ENCODE results near the gene LRRC8C. TPM values are rescaled to one million over a fixed set of nuclear protein-coding genes. Genes with fewer than 3 reads are reported as not detected.
A peak's percentile ranks its signal among the peaks of the same experiment; 100 is the strongest.
"Not testable (repeated sequence)": the region's sequence is repeated elsewhere in the genome, so short reads cannot be mapped to it uniquely, and the experiment has no call there.

The LRRC8C gene
- 10 to 100 TPM in 1 of 2 donors, 1 to 10 TPM in 1; 8.4 to 14.4 TPM for total RNA-seq
- long read RNA-seq, full-length matches to known transcripts, result 7 of 8 reads
- long read RNA-seq, partial matches to known transcripts, result 0 of 8 reads
- long read RNA-seq, other reads (novel, unspliced or antisense), result 1 of 8 reads

DNA sequence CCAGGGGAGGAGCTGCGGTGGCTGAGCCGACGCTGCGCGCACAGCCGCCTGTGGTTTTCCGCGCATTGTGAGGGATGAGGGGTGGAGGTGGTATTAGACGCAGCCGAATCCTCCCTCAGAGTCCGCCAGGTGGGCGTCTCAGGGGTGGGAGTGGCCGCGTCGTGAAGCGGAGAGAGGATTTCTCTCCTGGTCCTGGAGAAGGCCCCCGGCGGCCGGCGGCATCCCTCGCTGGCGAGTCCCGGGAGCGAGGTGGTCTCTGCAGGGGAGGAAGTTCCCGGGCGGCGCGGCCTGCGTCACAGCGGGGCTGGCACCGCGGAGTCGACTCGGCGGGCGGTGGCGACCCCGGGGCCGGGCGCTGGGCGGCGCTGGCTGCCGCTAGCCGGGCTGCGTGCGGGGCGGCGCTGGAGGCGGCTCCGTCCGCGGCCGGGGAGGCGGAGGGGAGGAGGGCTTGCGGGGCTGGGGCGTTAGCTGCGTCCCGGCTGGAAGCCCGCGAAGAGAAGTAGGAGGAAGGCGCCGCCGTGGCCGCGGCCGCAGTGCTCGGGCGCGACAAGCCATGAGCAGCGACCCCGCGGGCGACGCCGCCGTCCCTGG, at the start of gene LRRC8C:
LRRC8C (plus strand) TSS at position 464 of the 591 bp plus-strand sequence. CDS start 53,354 bp downstream, outside the sequence.
- DNase-seq, result peak; percentile 90
- peak; percentile 96 to 97 for ATAC-seq
- intact Hi-C loops (cut with DNase I), result loop anchor here (1.0 to 10.0 kb wide), 5 partner anchors 23 to 130 kb away; no protein-coding TSS in a partner anchor

DNA sequence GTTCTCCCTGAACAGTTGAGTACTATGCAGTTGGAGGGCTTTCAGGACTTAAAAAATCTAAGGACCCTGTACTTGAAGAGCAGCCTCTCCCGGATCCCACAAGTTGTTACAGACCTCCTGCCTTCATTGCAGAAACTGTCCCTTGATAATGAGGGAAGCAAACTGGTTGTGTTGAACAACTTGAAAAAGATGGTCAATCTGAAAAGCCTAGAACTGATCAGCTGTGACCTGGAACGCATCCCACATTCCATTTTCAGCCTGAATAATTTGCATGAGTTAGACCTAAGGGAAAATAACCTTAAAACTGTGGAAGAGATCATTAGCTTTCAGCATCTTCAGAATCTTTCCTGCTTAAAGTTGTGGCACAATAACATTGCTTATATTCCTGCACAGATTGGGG, 48.7 kb upstream of the LRRC8C start:
- no peak for ATAC-seq
- intact Hi-C loops (cut with DNase I), result no loop called here
- no peak for DNase-seq

DNA sequence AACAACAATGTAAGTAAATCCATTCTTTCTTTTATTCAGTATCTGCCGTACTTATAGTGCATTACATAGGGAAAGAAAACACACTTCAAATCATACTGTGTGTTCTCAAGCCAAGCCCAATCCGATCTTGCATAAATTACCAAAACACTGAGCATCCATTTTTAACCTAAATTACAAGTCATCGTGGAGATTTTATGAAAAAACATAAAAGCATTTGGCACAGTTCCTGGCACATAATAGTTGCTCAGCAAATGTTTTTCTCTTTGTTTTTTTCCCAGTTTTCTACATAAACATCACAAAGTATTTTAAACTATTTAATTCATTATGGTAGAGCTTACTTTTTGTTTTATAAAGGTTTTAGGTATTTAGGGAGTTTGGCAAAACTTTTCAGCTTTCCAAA, 48.1 kb upstream of the LRRC8C start:
- ATAC-seq (no peak), DNase-seq (no peak)
- intact Hi-C loops (cut with DNase I), result no loop called here

DNA sequence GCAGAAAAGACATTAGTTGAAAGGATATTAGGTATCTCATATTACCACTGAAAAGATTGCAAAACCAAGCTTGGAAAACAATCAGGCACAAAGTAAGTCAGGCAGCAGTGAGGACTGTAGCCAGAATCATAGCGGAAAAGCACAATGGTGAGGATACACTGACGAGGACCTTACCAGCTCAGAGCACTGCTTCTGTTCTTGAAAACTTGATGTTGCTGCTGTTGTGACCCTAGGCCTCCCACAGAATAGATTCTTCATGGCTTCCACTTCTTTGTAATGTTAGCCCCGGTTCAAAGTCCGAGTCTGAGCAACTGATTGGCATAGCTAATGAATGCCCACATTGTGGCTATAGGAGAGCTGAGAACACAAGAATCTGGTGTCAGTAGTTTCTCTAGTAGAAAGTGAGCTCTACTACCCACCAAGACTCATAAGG, 45.2 kb upstream of the LRRC8C start:
- ATAC-seq, result no peak
- intact Hi-C loops (cut with DNase I), result no loop called here
- no peak for DNase-seq

DNA sequence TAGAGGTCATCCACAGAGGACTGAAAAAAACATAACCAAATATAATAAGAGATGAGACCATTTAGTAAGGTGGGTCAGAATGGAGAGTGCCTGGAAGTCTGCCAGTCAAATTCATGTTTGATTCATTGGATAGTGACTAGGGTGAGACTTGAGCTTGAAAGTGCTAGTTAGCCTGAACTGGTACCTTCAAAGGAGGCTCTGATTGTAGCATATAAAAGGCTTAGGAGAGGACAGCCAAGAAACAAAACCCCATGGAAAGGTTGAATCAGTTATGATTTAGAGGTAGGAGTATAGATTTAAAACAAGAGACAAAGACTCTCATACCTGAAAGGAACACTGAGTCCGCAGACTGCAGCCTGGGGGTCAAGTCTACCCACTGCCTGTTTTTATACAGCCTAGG, 44.4 kb upstream of the LRRC8C start:
- intact Hi-C loops (cut with DNase I), result no loop called here
- no peak for DNase-seq
- no peak for ATAC-seq

DNA sequence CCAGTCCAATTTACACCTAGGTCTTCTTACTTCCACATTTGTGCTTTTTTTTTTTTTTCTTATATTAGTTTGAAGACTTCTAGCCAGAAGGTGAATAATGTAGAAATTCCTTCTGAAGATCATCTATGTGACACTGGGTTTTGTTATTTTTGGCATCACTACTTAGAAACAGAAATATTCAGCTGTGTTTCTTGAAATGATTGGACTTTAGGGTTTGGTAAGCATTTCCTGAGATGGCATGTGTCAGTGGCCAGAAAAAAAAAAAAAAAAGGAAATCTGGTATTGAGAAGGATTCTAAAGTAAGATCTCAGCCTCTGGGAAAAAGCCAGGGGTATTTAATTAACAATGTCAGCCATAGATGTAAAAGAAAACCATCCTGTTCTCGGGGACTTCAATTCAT, 43.4 kb upstream of the LRRC8C start:
- ATAC-seq, result no peak
- DNase-seq, result no peak
- intact Hi-C loops (cut with DNase I), result no loop called here

DNA sequence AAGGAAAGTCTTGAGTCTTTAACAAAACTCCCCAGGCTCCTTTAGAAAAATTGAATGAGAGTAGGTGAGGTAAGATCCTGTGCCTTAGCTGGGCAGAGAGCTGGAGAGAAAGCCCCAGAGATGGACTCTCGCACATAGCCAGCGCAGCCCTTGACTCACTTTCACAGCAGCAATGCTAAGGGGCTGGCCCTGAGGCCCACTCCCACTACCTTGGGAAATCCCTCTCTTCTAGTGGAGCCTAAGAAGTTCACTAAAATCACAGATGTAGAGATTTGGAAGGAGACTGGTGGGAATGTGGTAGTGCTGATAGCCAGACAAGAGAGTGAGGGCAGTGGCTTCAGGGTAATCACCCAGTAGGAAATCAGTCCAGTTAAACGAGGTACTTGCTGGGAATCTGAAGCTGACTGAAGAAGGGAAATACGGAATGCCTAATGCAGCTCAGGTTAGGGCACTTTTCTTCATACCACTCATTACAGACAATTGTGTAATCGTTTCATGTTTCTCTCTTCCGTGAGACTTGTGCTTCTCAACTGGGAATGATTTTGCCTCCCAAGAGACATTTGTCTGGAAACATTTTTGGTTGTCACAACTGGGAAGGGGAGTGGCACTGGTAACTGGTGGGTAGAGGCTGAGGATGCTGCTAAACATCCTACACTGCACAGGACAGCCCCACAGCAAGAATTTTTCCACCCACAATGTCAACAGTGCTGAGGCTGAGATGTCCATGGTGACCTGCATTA, 42.4 kb upstream of the LRRC8C start:
- ATAC-seq (no peak), DNase-seq (no peak)
- intact Hi-C loops (cut with DNase I), result no loop called here

DNA sequence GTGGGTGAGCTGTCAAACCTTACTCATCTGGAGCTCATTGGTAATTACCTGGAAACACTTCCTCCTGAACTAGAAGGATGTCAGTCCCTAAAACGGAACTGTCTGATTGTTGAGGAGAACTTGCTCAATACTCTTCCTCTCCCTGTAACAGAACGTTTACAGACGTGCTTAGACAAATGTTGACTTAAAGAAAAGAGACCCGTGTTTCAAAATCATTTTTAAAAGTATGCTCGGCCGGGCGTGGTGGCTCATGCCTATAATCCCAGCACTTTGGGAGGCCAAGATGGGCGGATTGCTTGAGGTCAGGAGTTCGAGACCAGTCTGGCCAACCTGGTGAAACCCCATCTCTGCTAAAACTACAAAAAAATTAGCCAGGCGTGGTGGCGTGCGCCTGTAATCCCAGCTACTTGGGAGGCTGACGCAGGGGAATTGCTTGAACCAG, 40.0 kb upstream of the LRRC8C start:
- DNase-seq; intact Hi-C loops (cut with DNase I); ATAC-seq: not testable (repeated sequence)

DNA sequence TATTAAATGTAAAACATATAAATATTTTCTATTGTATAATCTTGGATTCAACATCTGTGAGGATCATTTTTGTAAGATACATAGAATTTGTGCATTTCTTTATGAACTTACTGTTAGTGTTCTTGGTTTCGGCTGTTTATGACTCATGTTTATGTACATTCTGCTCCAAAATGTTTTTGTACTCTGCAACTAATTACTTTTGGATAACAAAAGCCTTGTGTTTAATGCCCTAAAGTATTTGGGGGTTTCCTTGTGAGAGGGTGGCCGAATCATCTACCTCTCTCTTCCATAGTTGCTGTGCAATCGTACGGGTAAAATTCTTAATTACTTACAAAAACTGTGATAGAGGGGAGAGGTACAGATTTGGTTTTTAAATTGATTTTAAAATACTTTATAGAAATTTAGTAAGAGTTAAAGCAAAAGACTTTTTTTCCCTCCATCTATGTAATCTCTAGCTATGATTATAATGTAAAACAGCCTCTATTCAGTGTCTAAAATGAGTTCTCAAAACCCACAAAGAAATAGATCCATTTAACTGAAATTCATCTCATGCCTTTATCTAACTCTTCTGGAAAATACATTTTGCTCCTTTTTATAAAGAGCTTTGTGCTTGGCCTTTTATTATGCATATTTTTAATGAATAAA, 38.7 kb upstream of the LRRC8C start:
- ATAC-seq, result no peak
- intact Hi-C loops (cut with DNase I), result no loop called here
- no peak for DNase-seq

DNA sequence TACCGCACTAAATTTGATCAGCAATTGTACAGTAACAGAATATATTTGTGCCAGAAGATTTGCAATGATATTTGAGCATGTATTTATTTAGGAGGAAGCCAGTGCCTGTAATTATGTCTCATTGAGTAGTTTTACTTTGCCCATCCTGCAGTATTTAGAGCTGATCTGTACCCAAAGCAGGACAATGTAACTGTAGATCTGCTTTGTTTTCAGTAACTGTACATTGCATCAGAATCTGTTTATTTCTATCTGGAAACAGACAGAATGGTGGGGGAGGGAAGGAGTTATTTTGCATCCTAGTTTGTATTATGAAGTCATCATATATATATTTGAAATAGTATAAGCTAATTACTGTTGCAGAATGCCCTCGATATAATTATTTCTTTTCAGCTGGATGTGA, 36.2 kb upstream of the LRRC8C start:
- DNase-seq (no peak), ATAC-seq (no peak)
- intact Hi-C loops (cut with DNase I), result loop anchor here in 1 of 2 donors (5.0 kb wide), 1 partner anchor 114 kb away; no protein-coding TSS in a partner anchor

DNA sequence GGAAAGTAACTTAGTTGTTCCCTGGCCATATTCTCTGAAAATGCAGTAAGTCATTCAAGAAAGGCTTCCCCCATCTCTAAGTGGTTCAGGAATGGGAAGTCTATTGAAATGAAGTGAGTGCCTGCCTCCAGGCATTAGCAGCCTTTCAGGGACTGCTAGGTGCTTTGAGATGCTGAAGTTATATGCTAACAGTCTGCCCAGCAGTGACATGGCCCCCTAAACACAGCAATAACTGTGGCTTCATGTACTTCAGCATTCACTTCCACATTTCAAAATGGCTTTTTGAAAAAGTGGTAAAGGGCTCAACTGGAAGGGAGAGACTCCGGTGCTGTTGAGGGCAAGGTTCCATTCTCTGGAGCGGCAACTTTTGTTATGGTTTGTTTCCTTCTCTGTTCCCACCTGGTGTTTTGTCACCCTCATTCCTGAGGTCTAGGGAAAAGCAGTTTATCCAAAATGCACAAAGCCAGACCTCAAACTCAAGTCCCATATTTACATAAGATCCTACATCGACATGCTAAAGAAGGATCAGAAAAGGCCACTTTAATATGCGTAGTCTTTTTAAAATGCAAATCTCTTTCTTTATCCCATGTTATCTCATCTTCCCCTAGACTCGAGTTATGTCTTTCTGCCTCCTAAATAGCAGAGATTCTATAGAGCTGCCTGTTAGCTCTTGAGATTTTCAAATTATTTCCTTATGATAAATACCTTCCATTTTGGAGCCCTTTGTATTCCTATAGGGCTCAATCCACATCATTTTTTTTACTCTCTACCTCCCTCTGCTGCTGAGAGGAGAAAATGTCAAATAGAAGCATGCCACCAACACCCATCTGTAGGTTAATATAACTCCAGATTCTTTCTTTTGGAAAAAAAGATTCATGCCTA, 34.2 kb upstream of the LRRC8C start:
- ATAC-seq (peak; percentile 38 to 61), DNase-seq (no peak)
- intact Hi-C loops (cut with DNase I), result loop anchor here in 1 of 2 donors (5.0 kb wide), 1 partner anchor 116 kb away; no protein-coding TSS in a partner anchor

DNA sequence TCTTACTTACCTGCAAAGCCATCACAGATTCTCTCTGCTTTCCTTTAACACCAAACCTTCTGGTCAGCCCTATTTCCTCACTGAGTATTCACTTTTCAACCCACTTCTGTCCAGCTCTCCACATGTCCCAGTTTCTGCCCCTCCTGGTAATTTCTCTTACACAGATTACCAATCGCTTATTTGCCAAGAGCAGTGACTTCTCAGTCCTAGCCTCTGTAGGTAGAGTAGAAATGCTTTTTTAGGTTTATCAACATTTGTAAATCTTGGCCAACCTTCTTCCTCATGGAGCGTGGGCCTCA, 33.6 kb upstream of the LRRC8C start:
- ATAC-seq, result no peak
- intact Hi-C loops (cut with DNase I), result loop anchor here in 1 of 2 donors (5.0 kb wide), 1 partner anchor 117 kb away; no protein-coding TSS in a partner anchor

DNA sequence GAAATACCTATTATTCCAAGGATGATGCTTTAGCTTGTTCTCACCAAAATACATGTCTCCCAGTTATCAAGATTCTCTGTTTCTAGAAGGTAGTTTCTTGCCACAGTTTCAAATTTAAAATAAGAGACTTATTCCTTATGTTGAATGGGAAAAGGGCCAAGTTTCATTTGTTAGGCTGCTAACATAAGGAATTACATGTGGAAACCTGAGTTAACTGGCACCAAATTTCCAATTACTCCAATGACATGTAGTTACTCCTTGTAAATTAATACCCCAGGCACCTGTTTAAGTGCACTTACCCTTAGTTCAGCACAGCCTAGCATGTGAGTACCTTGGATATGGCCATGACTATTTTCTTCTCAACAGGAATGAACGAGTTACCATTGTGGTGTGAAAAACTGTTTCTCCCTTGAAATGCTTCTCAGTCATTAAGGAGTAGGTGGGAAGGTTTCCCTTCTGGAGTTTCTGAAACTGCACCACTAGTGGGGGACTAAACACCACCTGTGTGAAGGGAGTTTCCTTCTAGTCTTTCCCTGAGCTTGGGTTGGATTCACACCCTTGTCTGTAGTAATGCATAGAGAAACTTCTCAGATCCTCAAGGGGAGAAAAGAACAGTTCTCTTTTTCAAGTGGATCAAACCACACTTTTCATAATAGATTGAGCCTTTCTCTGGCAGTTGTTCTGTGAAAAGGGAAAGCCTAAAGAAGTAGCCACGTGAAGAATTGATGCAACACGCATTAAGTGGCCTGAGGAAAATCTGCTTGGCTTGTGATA, 32.3 kb upstream of the LRRC8C start:
- ATAC-seq, result no peak
- DNase-seq, result no peak
- intact Hi-C loops (cut with DNase I), result loop anchor here (2.0 to 10.0 kb wide), 2 partner anchors 76 to 118 kb away; partner anchors contain the start of gene LRRC8B (in 2 of the 2)

More for the DNA sequence above, 33.6 kb upstream of the LRRC8C start:
- DNase-seq, result no peak

DNA sequence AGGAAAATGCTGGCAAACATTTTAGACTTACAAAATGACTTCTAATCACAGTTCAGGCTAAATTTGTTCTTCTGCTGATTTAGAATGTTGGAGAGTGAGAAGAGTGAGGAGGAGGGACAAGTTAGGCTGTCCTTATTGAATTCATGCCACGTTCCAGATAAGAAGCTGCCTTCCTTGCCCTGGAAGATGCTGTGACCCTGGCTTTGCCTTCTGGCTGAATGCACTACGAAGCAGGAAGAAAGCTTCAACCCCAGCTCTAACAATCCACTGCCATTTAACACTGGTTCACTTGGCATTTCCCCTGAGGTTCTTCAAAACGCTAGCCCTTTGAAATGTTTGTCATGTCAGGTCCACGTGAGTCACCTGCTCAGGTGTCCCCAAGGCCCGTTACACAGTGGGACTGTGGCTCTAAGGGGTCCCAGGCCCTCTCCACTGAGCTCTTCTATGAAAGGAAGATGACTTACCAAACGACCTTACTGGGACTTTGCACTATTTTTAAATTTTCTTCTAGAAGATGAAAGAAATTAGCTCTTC, 30.0 kb upstream of the LRRC8C start:
- ATAC-seq (no peak), DNase-seq (no peak)
- intact Hi-C loops (cut with DNase I), result loop anchor here (10.0 kb wide), 1 partner anchor 78 kb away; the partner anchor contains the start of gene LRRC8B (in 2 of the 2)

DNA sequence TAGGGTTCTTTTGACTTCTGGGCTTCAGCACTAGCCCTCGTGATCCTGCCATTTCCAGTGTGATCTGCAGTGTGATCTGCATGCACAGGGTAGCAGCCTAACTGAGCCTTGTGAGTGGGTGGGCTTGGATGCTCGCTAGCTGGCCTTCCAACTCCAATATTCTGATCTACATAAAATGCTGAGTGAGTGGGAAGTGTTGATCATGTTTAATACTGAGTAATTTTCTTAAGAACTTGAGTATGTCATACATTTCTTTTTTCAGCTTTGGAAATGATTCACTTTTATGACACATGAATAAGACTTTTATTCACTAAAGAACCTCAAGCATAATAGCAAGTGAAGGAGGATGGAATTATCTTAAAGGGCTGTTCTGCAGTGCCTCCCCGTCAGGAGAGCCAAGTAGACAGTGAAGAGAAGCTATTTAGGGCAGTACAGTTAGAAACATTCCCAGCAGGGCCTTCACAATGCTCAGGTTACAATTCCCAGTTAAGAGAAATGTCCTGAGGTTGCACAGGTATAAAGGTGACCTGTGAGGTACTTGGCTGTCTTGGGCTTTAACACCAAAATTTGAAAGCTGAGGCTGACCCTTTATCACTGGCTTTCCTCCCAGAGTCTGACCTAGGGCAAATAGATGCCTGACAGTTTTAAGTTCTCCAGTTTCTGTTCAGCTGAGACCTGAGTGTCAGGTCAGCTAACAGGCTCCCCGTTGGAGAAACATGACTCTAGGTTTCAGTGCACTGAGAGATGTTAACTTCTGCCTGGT, 29.1 kb upstream of the LRRC8C start:
- intact Hi-C loops (cut with DNase I), result loop anchor here (10.0 kb wide), 1 partner anchor 79 kb away; the partner anchor contains the start of gene LRRC8B (in 2 of the 2)
- ATAC-seq (no peak), DNase-seq (no peak)

DNA sequence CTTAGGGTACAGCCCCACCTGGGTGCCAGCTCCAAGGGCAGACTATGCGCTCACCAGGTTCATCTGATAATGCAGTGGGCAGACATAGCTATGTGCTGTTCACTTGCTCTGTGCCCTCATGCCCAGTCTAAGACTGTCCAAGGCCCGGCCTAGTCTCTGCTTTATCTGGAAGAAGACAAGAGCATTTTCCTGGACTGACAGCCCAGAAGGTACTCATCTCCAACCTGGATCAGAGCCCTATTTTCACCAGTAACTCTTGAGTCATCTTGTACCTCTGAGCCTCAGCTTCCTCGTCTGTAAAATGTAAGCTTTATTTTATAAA, 28.5 kb upstream of the LRRC8C start:
- DNase-seq, result no peak
- intact Hi-C loops (cut with DNase I), result loop anchor here (10.0 kb wide), 1 partner anchor 80 kb away; the partner anchor contains the start of gene LRRC8B (in 2 of the 2)
- peak in 1 of 2 donors; percentile 17 for ATAC-seq

DNA sequence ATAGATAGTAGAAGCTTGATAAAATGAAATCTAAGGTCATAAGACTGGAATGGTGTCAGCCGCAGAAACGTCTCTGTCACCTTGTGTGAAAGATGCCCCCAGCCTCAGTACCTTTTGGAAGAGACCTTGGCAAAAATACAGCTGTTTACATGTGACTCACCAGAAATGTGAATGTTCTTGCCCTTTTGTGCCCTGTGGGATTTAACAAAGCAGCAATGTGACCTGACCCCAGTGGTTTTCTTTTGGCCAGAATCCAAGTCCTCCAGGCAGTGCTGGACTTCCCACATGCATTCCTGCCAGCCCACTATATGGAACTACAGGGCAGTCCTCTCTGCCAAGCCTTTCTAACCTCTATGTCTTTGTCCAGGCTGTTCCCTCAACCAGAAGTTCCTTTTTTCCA, 27.2 kb upstream of the LRRC8C start:
- ATAC-seq, result no peak
- no peak for DNase-seq
- intact Hi-C loops (cut with DNase I), result loop anchor here (10.0 kb wide), 1 partner anchor 81 kb away; the partner anchor contains the start of gene LRRC8B (in 2 of the 2)
